Type B pancreatic cell (in vitro differentiated cells): ENCODE data around the gene TBCK. TPM values are rescaled to one million over a fixed set of nuclear protein-coding genes. Genes with fewer than 3 reads are reported as not detected.

ENCODE experiments used
- DNase-seq: peaks from one replicate; pipeline ENCODE4 v3.0.0; 2021; ENCODE audit warnings: mixed read lengths; ENCODE audit not compliant: unreplicated experiment; ENCODE audit errors: extremely low spot score
- H3K27ac Mint-ChIP-seq: 2 replicates; pipeline ENCODE4 v1.8.0; 2021; ENCODE audit warnings: mild to moderate bottlenecking, mixed read lengths
- H3K27me3 Mint-ChIP-seq: 2 replicates; pipeline ENCODE4 v1.8.0; 2021; ENCODE audit warnings: mixed read lengths
- H3K36me3 Mint-ChIP-seq: 2 replicates; pipeline ENCODE4 v1.8.0; 2021; ENCODE audit warnings: mixed read lengths
- H3K4me1 Mint-ChIP-seq: one replicate; pipeline ENCODE4 v1.8.0; 2021; ENCODE audit warnings: mixed read lengths; ENCODE audit not compliant: unreplicated experiment
- H3K4me3 Mint-ChIP-seq: 2 replicates; pipeline ENCODE4 v1.8.0; 2021; ENCODE audit warnings: mild to moderate bottlenecking, mixed read lengths
- H3K9me3 Mint-ChIP-seq: 2 replicates; pipeline ENCODE4 v1.8.0; 2021; ENCODE audit warnings: mixed read lengths
- total RNA-seq: library from RNA; stranded (reverse); gene quantifications from 2 replicates; pipeline ENCODE4 v1.2.1, GENCODE V29; 2021; ENCODE audit warnings: low replicate concordance
- TF ChIP-seq, protein P1 (sequence below): fragments of 200-600 bp; sonication (generic); conservative IDR thresholded peaks from 2 replicates; pipeline ENCODE4 v1.5.0; 2021; ENCODE audit warnings: antibody characterized with exemption, mild to moderate bottlenecking

Gene TBCK
- total RNA-seq, 1 donor from 2014 or later, result 59.8 TPM

DNA sequence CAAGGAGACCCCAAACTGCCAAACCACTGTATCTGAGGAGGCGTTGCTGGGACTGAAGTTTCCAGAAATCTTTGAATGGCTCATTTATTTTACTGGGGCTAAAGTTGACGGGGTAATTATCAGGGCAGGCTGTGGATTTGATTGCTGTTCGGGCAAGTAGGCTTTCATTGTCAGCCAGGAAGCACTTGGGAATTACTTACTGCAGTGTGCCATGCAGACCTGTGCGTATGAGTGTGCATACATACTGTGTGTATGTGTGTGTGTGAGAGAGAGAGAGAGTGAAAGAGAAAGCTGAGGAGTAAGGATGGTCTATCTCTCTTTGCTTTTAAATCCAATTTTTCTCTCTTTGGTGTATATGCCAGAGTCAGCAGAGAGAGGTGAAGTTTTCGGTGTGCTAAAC lies 298.0 kb downstream of the TBCK start:
- no peaks in the 10 kb centered on the region for H3K9me3 Mint-ChIP-seq
- DNase-seq, result no peak
- H3K4me3 Mint-ChIP-seq, result no peak overlapping the region
- H3K27me3 Mint-ChIP-seq, result no peaks in the 10 kb centered on the region
- H3K4me1 Mint-ChIP-seq, result peaks cover 8% of the 10 kb centered on the region
- H3K36me3 Mint-ChIP-seq, result no peaks in the 10 kb centered on the region
- TF ChIP-seq, protein P1, sequence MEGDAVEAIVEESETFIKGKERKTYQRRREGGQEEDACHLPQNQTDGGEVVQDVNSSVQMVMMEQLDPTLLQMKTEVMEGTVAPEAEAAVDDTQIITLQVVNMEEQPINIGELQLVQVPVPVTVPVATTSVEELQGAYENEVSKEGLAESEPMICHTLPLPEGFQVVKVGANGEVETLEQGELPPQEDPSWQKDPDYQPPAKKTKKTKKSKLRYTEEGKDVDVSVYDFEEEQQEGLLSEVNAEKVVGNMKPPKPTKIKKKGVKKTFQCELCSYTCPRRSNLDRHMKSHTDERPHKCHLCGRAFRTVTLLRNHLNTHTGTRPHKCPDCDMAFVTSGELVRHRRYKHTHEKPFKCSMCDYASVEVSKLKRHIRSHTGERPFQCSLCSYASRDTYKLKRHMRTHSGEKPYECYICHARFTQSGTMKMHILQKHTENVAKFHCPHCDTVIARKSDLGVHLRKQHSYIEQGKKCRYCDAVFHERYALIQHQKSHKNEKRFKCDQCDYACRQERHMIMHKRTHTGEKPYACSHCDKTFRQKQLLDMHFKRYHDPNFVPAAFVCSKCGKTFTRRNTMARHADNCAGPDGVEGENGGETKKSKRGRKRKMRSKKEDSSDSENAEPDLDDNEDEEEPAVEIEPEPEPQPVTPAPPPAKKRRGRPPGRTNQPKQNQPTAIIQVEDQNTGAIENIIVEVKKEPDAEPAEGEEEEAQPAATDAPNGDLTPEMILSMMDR, result no peak
- no peak overlapping the region for H3K27ac Mint-ChIP-seq

DNA sequence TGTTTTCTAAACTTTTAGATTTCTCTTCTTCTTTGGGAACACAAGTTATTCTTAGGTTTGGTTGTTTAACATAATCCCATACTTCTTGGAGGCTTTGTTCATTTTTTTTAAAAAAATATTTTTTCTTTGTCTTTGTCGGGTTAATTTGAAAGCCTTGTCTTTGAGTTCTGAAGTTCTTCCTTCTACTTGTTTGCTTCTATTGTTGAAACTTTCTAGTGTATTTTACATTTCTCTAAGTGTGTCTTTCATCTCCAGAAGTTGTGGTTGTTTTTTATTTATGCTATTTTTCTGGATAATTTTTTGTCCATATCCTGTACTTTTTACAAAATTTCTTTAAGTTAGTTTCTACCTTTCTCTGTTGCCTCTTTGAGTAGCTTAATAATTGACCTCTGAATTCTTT lies 304.6 kb downstream of the TBCK start:
- peaks cover 5% of the 10 kb centered on the region for H3K36me3 Mint-ChIP-seq
- TF ChIP-seq, protein P1, result no peak
- no peaks in the 10 kb centered on the region for H3K4me1 Mint-ChIP-seq
- peaks cover 3% of the 10 kb centered on the region for H3K9me3 Mint-ChIP-seq
- no peak overlapping the region for H3K4me3 Mint-ChIP-seq
- no peak for DNase-seq
- H3K27ac Mint-ChIP-seq, result no peak overlapping the region
- H3K27me3 Mint-ChIP-seq, result no peaks in the 10 kb centered on the region

DNA sequence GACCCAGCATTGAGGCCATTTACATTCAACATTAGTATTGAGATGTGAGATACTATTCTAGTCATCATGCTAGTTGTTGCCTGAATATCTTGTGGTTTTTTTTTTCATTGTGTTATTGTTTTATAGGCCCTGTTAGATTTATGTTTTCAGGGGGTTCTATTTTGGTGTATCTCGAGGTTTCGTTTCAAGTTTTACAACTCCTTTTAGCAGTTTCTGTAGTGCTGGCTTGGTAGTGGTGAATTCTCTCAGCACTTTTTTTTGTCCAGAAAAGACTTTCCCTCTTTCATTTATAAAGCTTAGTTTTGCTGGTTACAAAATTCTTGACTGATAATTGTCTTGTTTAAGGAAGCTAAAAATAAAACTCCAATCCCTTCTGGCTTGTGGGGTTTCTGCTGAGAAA lies 305.2 kb downstream of the TBCK start:
- H3K4me1 Mint-ChIP-seq, result no peaks in the 10 kb centered on the region
- peaks cover 3% of the 10 kb centered on the region for H3K9me3 Mint-ChIP-seq
- TF ChIP-seq, protein P1, result no peak
- peaks cover 5% of the 10 kb centered on the region for H3K36me3 Mint-ChIP-seq
- no peak overlapping the region for H3K27ac Mint-ChIP-seq
- no peak for DNase-seq
- no peaks in the 10 kb centered on the region for H3K27me3 Mint-ChIP-seq
- no peak overlapping the region for H3K4me3 Mint-ChIP-seq

DNA sequence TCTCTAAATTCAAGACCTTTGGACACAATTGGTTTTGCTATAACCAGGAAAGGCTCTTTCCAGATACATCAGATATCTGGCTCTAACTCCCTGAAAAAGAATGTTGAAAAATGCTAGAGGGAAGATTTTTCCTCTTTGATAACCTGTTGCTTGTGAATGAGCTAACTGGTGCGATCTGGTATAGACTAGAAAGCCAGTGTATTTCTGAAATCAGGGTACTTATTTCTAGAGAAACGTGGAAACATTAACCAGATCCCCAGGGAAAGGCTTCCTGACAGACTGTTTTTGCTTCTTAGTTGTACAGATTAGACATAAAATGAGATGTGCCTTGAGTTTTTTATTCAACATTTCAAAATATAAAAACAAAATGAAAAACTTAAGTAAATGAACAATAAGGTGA lies 313.0 kb downstream of the TBCK start:
- H3K27ac Mint-ChIP-seq, result no peak overlapping the region
- H3K4me3 Mint-ChIP-seq, result no peak overlapping the region
- H3K9me3 Mint-ChIP-seq, result no peaks in the 10 kb centered on the region
- no peaks in the 10 kb centered on the region for H3K27me3 Mint-ChIP-seq
- DNase-seq, result no peak
- peaks cover under 1% of the 10 kb centered on the region for H3K36me3 Mint-ChIP-seq
- H3K4me1 Mint-ChIP-seq, result no peaks in the 10 kb centered on the region
- TF ChIP-seq, protein P1, result no peak

DNA sequence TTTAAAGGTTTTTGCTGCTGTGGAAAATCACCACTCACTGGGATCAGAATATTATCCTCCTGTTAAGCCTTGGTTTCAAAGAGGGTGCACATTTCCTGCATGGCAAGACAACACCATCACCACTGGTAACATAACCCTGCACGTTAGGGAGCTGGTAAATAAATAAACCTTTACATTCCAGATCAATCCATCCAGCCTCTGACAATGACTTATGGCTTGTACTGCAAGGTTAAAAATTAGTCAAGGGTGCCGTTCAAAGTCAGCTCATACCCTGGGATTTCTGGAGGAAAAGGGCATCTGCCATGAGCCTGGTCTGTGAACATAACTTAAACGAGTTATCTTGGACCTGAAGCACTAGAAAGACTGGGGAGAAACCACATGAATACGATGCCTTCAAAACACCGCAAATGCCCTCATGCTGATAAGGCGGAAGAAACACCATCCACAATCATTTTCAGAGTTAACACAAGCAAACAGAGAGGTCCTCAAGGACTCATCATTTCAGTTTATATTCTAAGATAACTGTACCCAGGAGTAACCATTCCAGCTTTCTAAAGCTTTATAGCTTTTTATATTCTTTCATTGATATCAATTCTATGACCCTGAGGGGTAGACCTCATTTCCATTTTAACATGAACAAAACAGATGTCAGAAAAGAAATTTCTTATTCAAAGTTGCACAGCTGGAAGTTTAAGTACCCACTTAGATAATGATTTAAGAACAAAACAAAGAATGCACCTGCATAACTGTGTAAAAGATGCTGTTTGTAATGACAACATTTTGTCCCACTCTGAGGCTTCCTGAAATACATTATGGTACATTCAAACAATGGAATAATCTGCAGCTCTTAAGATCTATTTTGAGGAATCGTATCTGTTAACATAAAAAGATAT lies 317.6 kb downstream of the TBCK start:
- TF ChIP-seq, protein P1, result no peak
- Mint-ChIP-seq H3K4me1 (peaks cover 7% of the 10 kb centered on the region), H3K4me3 (no peak overlapping the region), H3K27me3 (no peaks in the 10 kb centered on the region), H3K9me3 (no peaks in the 10 kb centered on the region), H3K27ac (no peak overlapping the region), H3K36me3 (no peaks in the 10 kb centered on the region)
- DNase-seq, result no peak
